IMR-90 (cell line): Measurements from ENCODE around the gene CMTM6. TPM values are rescaled to one million over a fixed set of nuclear protein-coding genes. Genes with fewer than 3 reads are reported as not detected.

Experiments used
- BHLHE40 ChIP-seq: fragments of 150-350 bp; IDR thresholded peaks from 2 replicates; pipeline ENCODE4 v1.6.1; 2016; ENCODE audit warnings: mild to moderate bottlenecking, low read depth, low read length
- USF2 ChIP-seq: fragments of 150-350 bp; IDR thresholded peaks from 2 replicates; pipeline ENCODE4 v1.6.1; 2017; ENCODE audit warnings: mild to moderate bottlenecking, antibody characterized with exemption, low read length, low read depth
- polyA plus RNA-seq, 3 experiments: library from polyadenylated mRNA; depleted of rRNA; stranded (reverse); fragments of >200 nt; gene quantifications; 2 replicates each; pipeline ENCODE4 v1.2.3, GENCODE V29; 2012; ENCODE audit warnings: low replicate concordance in 1 of 3
- total RNA-seq: library from RNA; depleted of rRNA; stranded (reverse); fragments of >200 nt; gene quantifications from 2 replicates; pipeline ENCODE4 v1.2.3, GENCODE V29; 2012

CMTM6 gene
- total and polyA plus RNA-seq, 2 of the 4 experiments (the other 2 are of a cell fraction), result 29.4 to 36.6 TPM

- TF ChIP-seq USF2 (no peak), BHLHE40 (no peak)
Measured at GRCh38 chr3:32455609-32456428, 46.8 kb downstream of the CMTM6 start (continued).
